SIG-M5 (cell line): ENCODE data around the gene BCL6B.

Experiments used
- DNase-seq: peaks from one replicate; lab custom pipeline; 2025; lab: John Stamatoyannopoulos, UW

BCL6B gene

DNA sequence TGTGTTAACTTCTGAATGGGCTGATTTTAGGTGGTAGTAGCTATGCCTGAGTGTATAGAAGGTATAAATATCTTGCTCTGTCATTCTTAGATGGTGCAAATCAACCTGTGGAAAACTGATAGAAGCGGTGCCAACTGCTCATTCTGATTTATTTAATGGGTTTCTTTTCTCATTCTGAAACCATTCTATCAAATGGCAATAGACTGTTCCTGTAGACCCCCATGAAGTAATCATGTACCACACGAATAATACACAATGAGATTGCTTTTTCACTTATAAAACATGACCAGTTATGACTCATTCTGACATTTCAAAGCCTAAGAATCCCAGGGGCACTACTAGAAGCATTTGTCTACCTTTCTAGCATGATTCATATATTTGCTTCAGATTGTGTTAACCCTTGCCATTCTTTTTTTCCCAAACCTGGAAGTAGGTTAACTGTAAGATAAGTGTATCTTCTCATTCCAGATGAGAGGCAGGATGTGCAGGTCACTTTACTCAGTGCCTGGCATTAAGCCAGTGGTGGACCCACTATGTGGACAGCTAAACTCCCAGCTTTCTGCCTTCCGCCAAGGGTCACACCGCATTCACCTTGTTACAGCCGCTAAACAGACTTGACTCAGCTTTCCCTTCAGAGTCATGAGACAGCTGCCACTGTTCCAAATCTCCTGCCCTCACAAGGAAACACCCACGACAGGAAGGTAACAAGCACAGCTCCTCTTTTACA, 37.5 kb downstream of the BCL6B start:
- no peak for DNase-seq

DNA sequence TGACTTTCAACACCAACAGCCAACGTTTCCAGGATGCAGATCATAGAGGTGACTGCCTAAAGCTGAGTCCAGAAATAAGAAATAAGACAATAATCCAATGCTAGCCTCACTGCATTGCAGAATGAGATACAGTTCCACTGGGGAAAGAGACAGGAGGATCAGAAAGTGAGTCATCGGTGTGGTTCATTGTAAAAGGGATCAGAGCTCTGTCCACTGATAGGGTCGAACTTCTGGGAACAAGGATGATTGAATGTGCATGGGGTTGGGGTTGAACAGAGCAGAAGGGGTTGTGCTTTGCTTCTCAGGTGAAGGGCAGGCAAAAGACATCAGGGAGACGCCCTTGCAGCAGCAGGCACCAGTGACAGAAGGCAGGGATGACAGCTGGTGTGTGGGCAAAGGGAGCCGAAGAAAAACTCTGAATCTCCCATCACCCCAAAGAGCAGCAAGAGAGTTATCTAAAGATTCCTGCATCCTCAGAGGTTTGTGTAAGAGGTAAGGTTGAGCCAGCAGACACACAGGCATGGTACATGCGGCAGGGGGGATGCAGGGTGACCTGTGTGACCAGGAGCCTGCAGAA, 40.8 kb downstream of the BCL6B start:
- no peak for DNase-seq

DNA sequence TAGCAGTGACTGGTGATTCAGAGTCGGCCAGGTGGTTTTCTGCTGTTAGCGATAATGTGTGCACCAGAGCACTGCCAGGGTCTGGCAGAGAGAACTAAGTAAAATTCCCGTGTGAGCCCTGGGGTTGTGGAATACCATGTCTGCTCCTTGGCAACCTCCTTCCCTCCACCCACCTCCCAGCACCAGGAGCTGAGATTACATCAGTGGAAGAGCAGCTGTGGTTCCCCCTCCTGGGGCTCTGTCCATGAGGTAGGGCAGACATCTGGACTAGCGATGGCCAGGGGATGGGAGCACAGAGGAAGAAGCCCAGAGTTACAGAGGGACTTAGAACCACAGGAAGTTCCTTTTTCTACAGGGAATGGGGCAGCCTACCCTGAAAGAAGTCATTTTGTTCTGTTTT, 41.4 kb downstream of the BCL6B start:
- DNase-seq = no peak

DNA sequence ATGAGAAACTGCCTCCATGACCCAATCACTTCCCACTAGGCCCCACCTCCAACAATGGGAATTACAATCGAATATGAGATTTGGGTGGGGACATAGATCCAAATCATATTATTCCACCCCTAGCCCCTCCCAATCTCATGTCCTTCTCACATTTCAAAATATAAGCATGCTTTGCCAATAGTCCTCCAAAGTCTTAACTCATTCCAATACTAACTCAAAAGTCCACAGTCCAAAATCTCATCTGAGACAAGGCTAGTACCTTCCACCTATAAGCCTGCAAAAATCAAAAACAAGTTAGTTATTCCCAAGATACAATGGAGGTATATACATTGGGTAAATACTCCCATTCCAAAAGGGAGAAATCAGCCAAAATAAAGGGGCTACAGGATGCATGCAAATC, 44.3 kb downstream of the BCL6B start:
- DNase-seq = no peak

DNA sequence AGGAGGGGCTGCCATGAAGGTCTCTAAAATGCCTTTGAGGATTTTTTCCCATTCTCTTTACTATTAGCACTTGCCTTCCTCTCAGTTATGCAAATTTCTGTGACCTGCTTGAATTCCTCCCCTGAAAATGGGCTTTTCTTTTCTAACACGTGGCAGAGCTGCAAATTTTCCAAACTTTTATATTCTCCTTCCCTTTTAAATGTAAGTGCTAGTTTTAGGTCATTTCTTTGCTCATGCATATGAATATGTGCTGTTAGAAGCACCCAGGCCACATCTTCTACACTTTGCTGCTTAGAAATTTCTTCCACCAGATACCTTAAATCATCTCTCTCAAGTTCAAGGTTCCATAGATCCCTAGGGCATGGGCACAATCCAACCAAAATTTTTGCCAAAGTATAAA, 45.4 kb downstream of the BCL6B start:
- no peak for DNase-seq

DNA sequence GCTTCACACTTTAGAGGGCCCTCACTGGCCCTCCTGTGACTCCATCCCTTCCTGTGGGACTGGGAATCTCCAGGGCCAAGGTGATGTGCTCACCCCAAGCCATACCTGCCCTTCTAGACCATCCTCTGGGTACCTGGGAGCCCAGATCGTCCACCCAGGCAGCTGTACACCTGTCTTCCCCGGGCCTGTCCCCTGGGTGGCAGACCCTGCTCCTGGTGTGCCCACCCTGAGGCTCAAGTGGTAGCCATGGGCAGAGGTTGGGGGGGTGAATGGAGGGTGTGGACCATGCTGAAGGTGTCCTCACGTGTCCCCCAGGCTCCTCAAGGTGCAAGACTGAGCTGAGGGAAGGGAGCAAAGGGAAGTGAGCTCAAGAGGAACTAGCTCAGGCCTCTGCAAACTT, 47.9 kb downstream of the BCL6B start:
- DNase-seq = no peak

DNA sequence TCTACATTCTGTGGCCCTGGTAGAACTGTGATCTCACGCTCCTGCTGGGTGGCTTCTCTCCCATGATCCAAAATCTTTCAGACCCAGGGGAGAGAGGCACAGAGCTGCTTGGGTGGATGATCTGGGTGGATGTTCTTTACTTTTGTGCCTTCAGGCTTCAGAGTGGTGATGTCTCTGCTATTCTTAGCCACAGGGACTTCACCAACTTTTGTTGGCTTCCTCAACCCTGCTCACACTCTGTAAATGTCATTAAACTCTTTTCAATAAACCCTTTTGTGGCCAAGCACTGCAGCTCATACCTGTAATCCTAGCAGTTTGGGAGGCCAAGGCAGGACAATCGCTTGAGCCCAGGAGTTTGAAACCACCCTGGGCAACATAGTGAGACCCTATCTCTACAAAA, 49.6 kb downstream of the BCL6B start:
- no peak for DNase-seq

DNA sequence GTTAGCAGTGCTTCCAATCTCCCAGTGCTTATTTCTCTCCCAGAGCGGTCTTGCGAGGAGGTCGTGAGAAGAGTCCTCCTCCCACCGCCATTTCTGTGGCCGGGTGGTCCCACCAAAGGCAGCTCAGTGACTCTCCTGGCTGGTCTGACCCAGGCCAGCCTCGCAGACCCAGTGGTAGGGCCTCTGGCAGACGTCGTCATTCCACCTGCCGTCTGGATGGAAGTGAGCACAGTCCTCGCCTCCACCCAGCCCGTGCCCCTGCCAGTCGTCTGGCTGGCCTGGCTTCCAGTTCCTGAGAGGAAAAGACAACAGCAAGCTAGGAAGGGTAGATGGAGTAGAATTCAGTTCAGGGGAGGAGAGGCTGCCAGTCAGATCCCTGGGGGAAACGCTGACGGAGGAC, 52.1 kb downstream of the BCL6B start:
- DNase-seq = no peak

DNA sequence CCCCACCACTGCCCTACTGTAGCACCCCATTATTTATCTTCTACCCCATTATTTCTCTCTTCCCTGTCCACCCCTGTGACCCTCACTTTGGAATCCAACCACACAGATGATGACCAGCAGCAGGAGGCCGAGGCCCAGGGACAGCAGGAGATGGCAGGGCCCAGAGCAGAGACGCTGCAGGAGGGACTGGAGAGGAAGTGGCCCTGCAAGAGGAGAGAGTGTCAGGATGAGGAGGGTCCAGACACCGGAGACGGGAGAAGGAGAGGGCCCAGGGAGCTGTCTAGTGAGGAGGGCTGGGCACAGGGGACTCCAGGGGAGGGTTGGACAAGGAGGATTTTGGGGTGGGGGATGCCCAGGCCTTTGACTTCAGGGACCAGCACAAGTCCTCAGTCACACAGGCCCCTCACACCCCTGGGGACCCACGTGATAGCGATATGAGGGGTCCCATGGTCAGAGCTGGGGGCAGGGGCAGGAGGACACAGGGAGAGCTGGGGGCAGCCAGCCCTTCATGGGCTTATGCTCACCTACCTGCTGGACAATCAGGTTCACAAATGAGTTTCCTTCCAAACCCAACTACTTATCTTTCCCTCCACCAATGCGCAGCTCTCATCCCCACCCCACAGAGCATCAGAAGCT, 55.2 kb downstream of the BCL6B start:
- DNase-seq = no peak

DNA sequence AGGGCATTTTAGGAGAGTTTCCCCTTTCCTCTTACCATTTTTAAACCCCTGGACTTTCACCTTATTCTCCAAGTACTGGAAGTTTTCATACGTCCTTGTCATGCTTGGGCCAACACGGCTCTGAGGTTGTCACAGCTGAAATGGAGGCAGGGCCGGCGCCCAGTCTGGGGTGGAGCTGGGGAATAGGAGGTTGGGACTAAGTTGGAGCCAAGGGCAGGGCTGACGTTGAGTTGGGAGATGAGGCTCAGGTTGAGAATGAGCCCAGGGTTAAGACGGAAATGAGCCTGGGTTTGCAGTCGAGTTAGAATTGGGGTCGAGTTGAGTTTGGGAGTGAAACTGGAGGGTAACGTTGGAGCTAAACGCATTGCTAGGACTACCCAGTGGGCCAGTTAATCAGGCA, 55.9 kb downstream of the BCL6B start:
- DNase-seq = no peak
